NB4 (cell line): Measurements from ENCODE around the gene CCNY.

Experiments used
- DNase-seq: peaks from one replicate; pipeline ENCODE4 v3.0.0; 2010; ENCODE audit warnings: low read depth
- H3K4me3 ChIP-seq: one replicate; pipeline ENCODE4 v1.5.1; 2011; ENCODE audit warnings: mild to moderate bottlenecking, low read depth, low read length, moderate library complexity
- MYC ChIP-seq: IDR thresholded peaks from 2 replicates; pipeline ENCODE4 v1.6.1; 2011; ENCODE audit warnings: low read depth, low read length
- POLR2A ChIP-seq: IDR thresholded peaks from 2 replicates; pipeline ENCODE4 v1.6.1; 2011; ENCODE audit warnings: mild to moderate bottlenecking; ENCODE audit not compliant: insufficient read length; ENCODE audit errors: extremely low read depth
- TF ChIP-seq, protein P1 (sequence below): IDR thresholded peaks from one replicate; pipeline ENCODE4 v1.5.1; 2012; ENCODE audit warnings: low read depth, low read length
- TF ChIP-seq, protein P2 (sequence below): IDR thresholded peaks from 2 replicates; pipeline ENCODE4 v1.6.1; 2011; ENCODE audit warnings: low read depth, low read length

Gene CCNY

DNA sequence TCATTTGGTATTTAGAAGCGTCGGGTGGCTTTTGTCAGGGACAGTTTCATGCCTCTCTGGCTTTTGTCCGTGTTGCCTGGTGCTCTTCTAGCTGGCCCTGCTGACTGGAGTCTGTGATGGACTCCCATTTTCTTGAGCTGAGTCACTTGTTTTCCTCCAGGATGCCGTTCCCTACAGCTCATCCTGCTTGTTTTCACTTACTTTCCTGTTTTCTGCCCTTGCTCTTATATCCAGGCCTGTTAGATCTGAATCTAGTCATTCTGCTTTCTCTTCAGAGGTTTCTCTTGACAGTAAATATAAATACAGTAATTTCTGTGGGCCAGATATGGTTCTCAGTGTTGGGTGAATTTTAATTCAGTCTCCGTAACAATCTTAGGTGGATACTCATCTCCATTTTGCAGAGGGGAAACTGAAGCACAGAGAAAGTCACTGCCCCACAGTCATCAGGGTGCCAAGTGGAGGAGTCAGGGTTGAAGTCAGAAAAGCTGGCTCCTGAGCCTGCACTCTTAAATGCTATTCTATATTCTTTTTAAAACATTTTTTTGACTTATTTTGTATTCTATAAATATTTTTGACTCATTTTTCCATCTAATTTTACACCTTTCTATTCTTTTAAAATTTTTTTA, 85.4 kb downstream of the CCNY start:
- DNase-seq, result no peak
- no peak overlapping the region for H3K4me3 ChIP-seq
- TF ChIP-seq, protein P1, sequence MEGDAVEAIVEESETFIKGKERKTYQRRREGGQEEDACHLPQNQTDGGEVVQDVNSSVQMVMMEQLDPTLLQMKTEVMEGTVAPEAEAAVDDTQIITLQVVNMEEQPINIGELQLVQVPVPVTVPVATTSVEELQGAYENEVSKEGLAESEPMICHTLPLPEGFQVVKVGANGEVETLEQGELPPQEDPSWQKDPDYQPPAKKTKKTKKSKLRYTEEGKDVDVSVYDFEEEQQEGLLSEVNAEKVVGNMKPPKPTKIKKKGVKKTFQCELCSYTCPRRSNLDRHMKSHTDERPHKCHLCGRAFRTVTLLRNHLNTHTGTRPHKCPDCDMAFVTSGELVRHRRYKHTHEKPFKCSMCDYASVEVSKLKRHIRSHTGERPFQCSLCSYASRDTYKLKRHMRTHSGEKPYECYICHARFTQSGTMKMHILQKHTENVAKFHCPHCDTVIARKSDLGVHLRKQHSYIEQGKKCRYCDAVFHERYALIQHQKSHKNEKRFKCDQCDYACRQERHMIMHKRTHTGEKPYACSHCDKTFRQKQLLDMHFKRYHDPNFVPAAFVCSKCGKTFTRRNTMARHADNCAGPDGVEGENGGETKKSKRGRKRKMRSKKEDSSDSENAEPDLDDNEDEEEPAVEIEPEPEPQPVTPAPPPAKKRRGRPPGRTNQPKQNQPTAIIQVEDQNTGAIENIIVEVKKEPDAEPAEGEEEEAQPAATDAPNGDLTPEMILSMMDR, result no peak
- TF ChIP-seq, protein P2, sequence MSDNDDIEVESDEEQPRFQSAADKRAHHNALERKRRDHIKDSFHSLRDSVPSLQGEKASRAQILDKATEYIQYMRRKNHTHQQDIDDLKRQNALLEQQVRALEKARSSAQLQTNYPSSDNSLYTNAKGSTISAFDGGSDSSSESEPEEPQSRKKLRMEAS, result no peak
- no peak for TF ChIP-seq POLR2A
- TF ChIP-seq MYC, result no peak

DNA sequence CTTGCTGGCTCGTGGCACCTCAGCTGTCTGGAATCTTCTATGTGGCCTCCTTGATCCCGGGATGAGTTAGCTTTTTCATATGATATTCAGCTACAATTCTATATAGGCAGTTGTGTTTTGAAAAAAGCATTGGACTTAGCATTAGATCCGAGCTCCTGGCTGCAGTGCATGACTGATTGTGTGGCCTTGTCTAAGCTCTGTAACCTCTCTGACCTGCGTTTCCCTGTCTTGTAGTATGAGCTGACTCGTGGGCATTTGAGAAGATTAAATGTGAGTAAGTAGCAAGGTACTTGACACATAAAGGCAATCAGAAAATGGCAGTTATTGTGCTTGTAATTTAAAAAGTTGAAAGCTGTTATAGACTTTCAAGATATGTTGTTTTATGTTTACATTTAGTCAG, 85.9 kb downstream of the CCNY start:
- no peak for DNase-seq
- H3K4me3 ChIP-seq, result no peak overlapping the region
- TF ChIP-seq MYC (no peak), POLR2A (no peak)
- TF ChIP-seq, protein P1, result no peak
- TF ChIP-seq, protein P2, result no peak

DNA sequence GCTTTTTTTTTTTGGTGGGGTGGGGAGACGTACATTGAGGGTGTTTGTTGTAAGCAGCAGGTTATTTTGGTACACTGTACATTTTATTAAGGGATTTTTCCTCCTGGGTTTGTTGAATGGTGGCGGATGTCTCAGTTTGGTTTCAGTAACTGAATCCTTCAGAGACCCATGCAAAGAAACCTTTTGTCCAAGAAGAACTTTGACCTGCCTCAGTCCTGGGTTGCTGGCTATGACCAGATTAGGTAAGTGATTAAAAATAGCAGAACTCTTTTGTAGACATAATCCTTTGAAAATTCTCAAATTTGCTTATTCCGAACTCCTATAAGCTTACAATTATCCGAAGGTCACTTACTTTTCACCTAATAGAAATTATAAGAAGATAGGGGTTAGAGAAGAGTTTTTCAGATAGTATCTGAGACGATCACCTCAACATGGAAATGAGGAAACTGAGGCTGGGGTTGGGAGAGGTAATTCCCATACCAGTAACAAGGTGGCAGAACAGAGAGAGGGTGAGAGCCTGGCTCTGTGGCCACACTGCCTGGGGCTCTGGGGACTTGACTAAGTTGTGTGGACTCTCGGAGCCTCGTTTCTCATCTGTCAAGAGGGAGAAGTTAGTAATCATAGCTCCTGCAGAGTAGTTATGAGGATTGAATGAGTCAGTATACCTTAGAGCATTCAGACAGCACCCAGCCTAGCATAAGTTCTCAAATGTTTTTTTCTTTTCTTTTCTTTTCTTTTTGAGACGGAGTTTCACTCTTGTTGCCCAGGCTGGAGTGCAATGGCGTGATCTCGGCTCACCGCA, 87.4 kb downstream of the CCNY start:
- DNase-seq, result no peak
- no peak overlapping the region for H3K4me3 ChIP-seq
- TF ChIP-seq POLR2A (no peak), MYC (no peak)
- TF ChIP-seq, protein P2, result no peak
- TF ChIP-seq, protein P1, result no peak

DNA sequence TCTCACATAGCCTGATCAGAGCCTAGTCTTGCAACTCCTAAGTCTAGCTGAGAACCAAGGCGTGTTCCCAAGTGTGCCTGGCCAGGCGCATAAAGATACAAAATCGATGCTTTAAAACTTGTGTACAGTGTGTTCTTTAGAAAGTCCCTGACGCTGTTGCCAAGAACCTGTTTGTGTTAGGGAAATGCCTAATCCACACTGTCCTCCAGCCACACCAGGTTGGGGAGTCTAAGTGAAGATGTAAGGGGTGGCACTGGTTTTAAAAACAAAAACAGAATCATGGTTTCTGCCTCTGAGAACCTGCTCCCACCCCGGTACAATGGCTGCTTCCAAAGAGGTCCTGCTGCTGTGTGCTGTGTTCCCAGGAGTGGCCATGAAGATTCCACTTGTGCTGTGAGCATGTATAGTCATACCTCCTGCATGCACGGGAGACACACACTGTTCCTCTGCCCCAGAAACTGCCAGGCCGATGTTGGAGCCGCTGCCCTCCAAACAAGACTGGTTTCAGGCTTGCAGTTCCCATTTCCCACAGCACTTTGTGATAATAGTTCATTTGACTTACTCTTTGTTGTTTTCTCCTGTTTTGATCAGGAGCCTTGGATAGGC, 88.5 kb downstream of the CCNY start:
- DNase-seq, result no peak
- TF ChIP-seq, protein P2, result no peak
- TF ChIP-seq MYC (no peak), POLR2A (no peak)
- TF ChIP-seq, protein P1, result no peak
- H3K4me3 ChIP-seq, result no peak overlapping the region

DNA sequence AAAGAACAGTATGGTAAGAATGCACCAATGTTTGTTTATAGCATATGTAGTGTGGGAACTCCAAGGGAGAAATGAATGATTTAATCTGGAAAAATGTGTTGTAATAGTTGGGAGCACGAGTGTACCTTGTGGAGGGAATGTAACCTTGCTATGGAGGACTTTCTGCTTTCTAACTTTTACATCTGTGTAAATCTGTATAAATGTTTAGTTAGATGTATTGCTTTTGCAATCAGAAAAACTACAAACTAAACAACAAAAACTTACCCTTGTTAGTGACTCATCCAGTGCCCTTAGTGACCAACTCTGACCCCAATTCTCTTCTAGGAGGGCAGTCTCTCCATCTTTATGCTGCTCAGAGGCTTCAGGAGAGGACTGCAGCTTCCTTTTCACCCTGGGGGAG, 89.3 kb downstream of the CCNY start:
- no peak for DNase-seq
- TF ChIP-seq MYC (no peak), POLR2A (no peak)
- TF ChIP-seq, protein P2, result no peak
- TF ChIP-seq, protein P1, result no peak
- H3K4me3 ChIP-seq, result no peak overlapping the region
